Activated B cell treated with CpG ODN at 0.5 μM for 24 hours (primary cell): ENCODE data around the gene CNTNAP2. TPM values are rescaled to one million over a fixed set of nuclear protein-coding genes. Genes with fewer than 3 reads are reported as not detected.

ENCODE experiments used
- ATAC-seq: fragments of 200-7000 bp; cut with Tn5 transposase; one replicate; pipeline ENCODE4 v1.10.0; 2021; ENCODE audit warnings: low read depth, mild to moderate bottlenecking, moderate library complexity
- CTCF ChIA-PET: fragments of 350-600 bp; sonication (Branson Sonifier 250); formaldehyde crosslinking; loops from one replicate; lab custom pipeline; 2021; ENCODE audit warnings: antibody characterized with exemption; lab: Charles Lee
- POLR2A ChIA-PET: fragments of 350-600 bp; sonication (Branson Sonifier 250); formaldehyde crosslinking; loops from one replicate; lab custom pipeline; 2021; ENCODE audit warnings: antibody characterized with exemption; lab: Charles Lee
- DNase-seq: peaks from one replicate; pipeline ENCODE4 v3.0.0; 2022
- H3K27ac Mint-ChIP-seq: one replicate; pipeline ENCODE4 v1.8.0; 2020; ENCODE audit warnings: mixed read lengths
- H3K27me3 Mint-ChIP-seq: one replicate; pipeline ENCODE4 v1.8.0; 2021; ENCODE audit warnings: mixed read lengths
- H3K36me3 Mint-ChIP-seq: one replicate; pipeline ENCODE4 v1.8.0; 2021; ENCODE audit warnings: low read depth, mixed read lengths
- H3K4me1 Mint-ChIP-seq: one replicate; pipeline ENCODE4 v1.8.0; 2021; ENCODE audit warnings: mixed read lengths
- H3K4me3 Mint-ChIP-seq: one replicate; pipeline ENCODE4 v1.8.0; 2020; ENCODE audit warnings: mild to moderate bottlenecking, mixed read lengths
- H3K9me3 Mint-ChIP-seq: one replicate; pipeline ENCODE4 v1.8.0; 2020; ENCODE audit warnings: mixed read lengths
- CTCF ChIP-seq: fragments of 200-600 bp; IDR thresholded peaks from one replicate; pipeline ENCODE4 v1.8.0; 2022; ENCODE audit warnings: antibody characterized with exemption, mild to moderate bottlenecking
- intact Hi-C: fragments of 100-400 bp; cut with micrococcal nuclease; formaldehyde crosslinking; loops from one replicate; pipeline ENCODE4 v1.15.1; 2024
- total RNA-seq: library from RNA; stranded (reverse); gene quantifications from 2 replicates; pipeline ENCODE4 v1.2.3, GENCODE V29; 2022

Gene CNTNAP2
- total RNA-seq, 1 donor from 2014 or later = 0.84 TPM

- intact Hi-C loops = loop anchor here (2.0 kb wide), 1 partner anchor 839 kb away; no protein-coding TSS in a partner anchor
- peaks cover 7% of the 10 kb centered on the region for H3K9me3 Mint-ChIP-seq
- ChIA-PET POLR2A (no interaction called here), CTCF (no interaction called here)
- no peak overlapping the region for H3K4me3 Mint-ChIP-seq
- no peak for TF ChIP-seq CTCF
- H3K27me3 Mint-ChIP-seq = peaks cover 11% of the 10 kb centered on the region
- H3K27ac Mint-ChIP-seq = no peak overlapping the region
- no peaks in the 10 kb centered on the region for H3K4me1 Mint-ChIP-seq
- ATAC-seq (no peak), DNase-seq (no peak)
- no peaks in the 10 kb centered on the region for H3K36me3 Mint-ChIP-seq
These were observed 1967.5 kb downstream of the CNTNAP2 start for GRCh38 chr7:148084138-148084537.

- CTCF ChIA-PET = no interaction called here
- Mint-ChIP-seq H3K36me3 (no peaks in the 10 kb centered on the region), H3K27ac (no peak overlapping the region), H3K9me3 (peaks cover 7% of the 10 kb centered on the region), H3K4me1 (no peaks in the 10 kb centered on the region), H3K27me3 (peaks cover 10% of the 10 kb centered on the region), H3K4me3 (no peak overlapping the region)
- ATAC-seq (no peak), DNase-seq (no peak)
- TF ChIP-seq CTCF = no peak
- POLR2A ChIA-PET = no interaction called here
- intact Hi-C loops = no loop called here
These were observed 1975.3 kb downstream of the CNTNAP2 start for GRCh38 chr7:148091882-148092281.

GRCh38 chr7:148093375-148094166, 1977.0 kb downstream of the CNTNAP2 start:
- Mint-ChIP-seq H3K27me3 (no peaks in the 10 kb centered on the region), H3K4me3 (no peak overlapping the region), H3K9me3 (peaks cover under 1% of the 10 kb centered on the region), H3K36me3 (no peaks in the 10 kb centered on the region), H3K4me1 (no peaks in the 10 kb centered on the region), H3K27ac (no peak overlapping the region)
- TF ChIP-seq CTCF = no peak
- CTCF ChIA-PET = no interaction called here
- intact Hi-C loops = no loop called here
- DNase-seq = no peak
- ATAC-seq = no peak
- POLR2A ChIA-PET = no interaction called here

GRCh38 chr7:148095066-148095465, 1978.5 kb downstream of the CNTNAP2 start:
- DNase-seq (no peak), ATAC-seq (no peak)
- no peaks in the 10 kb centered on the region for H3K9me3 Mint-ChIP-seq
- TF ChIP-seq CTCF = no peak
- POLR2A ChIA-PET = no interaction called here
- intact Hi-C loops = no loop called here
- H3K4me1 Mint-ChIP-seq = no peaks in the 10 kb centered on the region
- H3K4me3 Mint-ChIP-seq = no peak overlapping the region
- CTCF ChIA-PET = no interaction called here
- no peaks in the 10 kb centered on the region for H3K27me3 Mint-ChIP-seq
- no peak overlapping the region for H3K27ac Mint-ChIP-seq
- H3K36me3 Mint-ChIP-seq = no peaks in the 10 kb centered on the region

- ChIA-PET CTCF (no interaction called here), POLR2A (no interaction called here)
- no peak overlapping the region for H3K27ac Mint-ChIP-seq
These were observed 1987.6 kb downstream of the CNTNAP2 start for GRCh38 chr7:148104136-148104716.

More at GRCh38 chr7:148104136-148104716, 1987.6 kb downstream of the CNTNAP2 start:
- Mint-ChIP-seq H3K9me3 (no peaks in the 10 kb centered on the region), H3K4me3 (no peak overlapping the region), H3K4me1 (no peaks in the 10 kb centered on the region), H3K27me3 (no peaks in the 10 kb centered on the region), H3K36me3 (no peaks in the 10 kb centered on the region)
- no peak for DNase-seq
- no peak for TF ChIP-seq CTCF
- no peak for ATAC-seq
- intact Hi-C loops = no loop called here
